Fibroblast of gingiva (primary cell): Measurements from ENCODE around the gene DHX29.

Source experiments
- DNase-seq: peaks from one replicate; pipeline ENCODE4 v3.0.0-alpha.2; 2011; ENCODE audit warnings: low read depth

Gene DHX29

GRCh38 chr5:55316837-55317236 lies 9.3 kb upstream of the DHX29 start:
- no peak for DNase-seq

- DNase-seq, result no peak
Measured at GRCh38 chr5:55316289-55316688, 8.8 kb upstream of the DHX29 start.

- DNase-seq, result no peak
Measured at GRCh38 chr5:55313870-55314617, 6.5 kb upstream of the DHX29 start.

GRCh38 chr5:55308254-55308836 lies 851 bp upstream of the DHX29 start:
- peak; percentile 10 for DNase-seq

GRCh38 chr5:55306641-55307382 lies 682 bp downstream of the DHX29 start:
- no peak for DNase-seq

- no peak for DNase-seq
Measured at GRCh38 chr5:55305345-55305744, 2.1 kb downstream of the DHX29 start.

- DNase-seq, result no peak
Measured at GRCh38 chr5:55304584-55304983, 2.9 kb downstream of the DHX29 start.

- peak; percentile 91 for DNase-seq
Measured at GRCh38 chr5:55303238-55303690, 4.2 kb downstream of the DHX29 start.

GRCh38 chr5:55300890-55301289 lies 6.6 kb downstream of the DHX29 start:
- DNase-seq, result no peak

- no peak for DNase-seq
Measured at GRCh38 chr5:55294935-55295334, 12.6 kb downstream of the DHX29 start.

GRCh38 chr5:55290991-55291390 lies 16.5 kb downstream of the DHX29 start:
- DNase-seq, result no peak

GRCh38 chr5:55289808-55290207 lies 17.7 kb downstream of the DHX29 start:
- DNase-seq, result no peak

- DNase-seq, result no peak
Measured at GRCh38 chr5:55286411-55286933, 21.0 kb downstream of the DHX29 start.

- DNase-seq, result peak; percentile 5
Measured at GRCh38 chr5:55278778-55279177, 28.7 kb downstream of the DHX29 start.

- no peak for DNase-seq
Measured at GRCh38 chr5:55276771-55277170, 30.7 kb downstream of the DHX29 start.

GRCh38 chr5:55258339-55258738 lies 49.2 kb downstream of the DHX29 start:
- no peak for DNase-seq

GRCh38 chr5:55254802-55255201 lies 52.7 kb downstream of the DHX29 start:
- DNase-seq, result no peak

- DNase-seq, result no peak
Measured at GRCh38 chr5:55250064-55250463, 57.4 kb downstream of the DHX29 start.

- DNase-seq, result no peak
Measured at GRCh38 chr5:55241746-55242145, 65.7 kb downstream of the DHX29 start.

- no peak for DNase-seq
Measured at GRCh38 chr5:55236800-55237199, 70.7 kb downstream of the DHX29 start.

GRCh38 chr5:55234121-55234700 lies 73.3 kb downstream of the DHX29 start:
- DNase-seq, result peak; percentile 13
